Muscle of leg (tissue), 11 donors: ENCODE results near the gene PRKAG2. TPM values are rescaled to one million over a fixed set of nuclear protein-coding genes. Genes with fewer than 3 reads are reported as not detected.

Experiments
- DNase-seq: peaks from one replicate; pipeline ENCODE4 v3.0.0; 2013
- H3K27ac ChIP-seq: one replicate; pipeline ENCODE4 v1.5.1; 2013; ENCODE audit warnings: mild to moderate bottlenecking, low read length, control low read depth
- H3K27me3 ChIP-seq: one replicate; pipeline ENCODE4 v1.6.1; 2013; ENCODE audit warnings: low read length; ENCODE audit not compliant: control insufficient read depth, insufficient read depth
- H3K36me3 ChIP-seq: one replicate; pipeline ENCODE4 v1.6.1; 2013; ENCODE audit warnings: low read length; ENCODE audit not compliant: control insufficient read depth, insufficient read depth
- H3K4me1 ChIP-seq: one replicate; pipeline ENCODE4 v1.6.1; 2013; ENCODE audit warnings: low read length; ENCODE audit not compliant: control insufficient read depth, insufficient read depth
- H3K4me3 ChIP-seq: one replicate; pipeline ENCODE4 v1.5.1; 2013; ENCODE audit warnings: low read length, control low read depth
- H3K9me3 ChIP-seq: replicated peaks from 2 replicates; pipeline ENCODE4 v1.6.1; 2013; ENCODE audit warnings: low read depth, low read length; ENCODE audit not compliant: control insufficient read depth
- WGBS: methylation state at CpG from one replicate; pipeline ENCODE4 v1.1.5; 2013; ENCODE audit warnings: missing lambda C conversion rate; ENCODE audit not compliant: insufficient coverage; 5-methylcytosine and 5-hydroxymethylcytosine counted together
- polyA plus RNA-seq, 8 donors: library from polyadenylated mRNA; unstranded; fragments of 120-200 nt; gene quantifications; one replicate each; pipeline versions ENCODE4 v1.2.1 to v1.2.3, GENCODE V29; 2013; ENCODE audit warnings: inconsistent platforms in 1 of 8, low replicate concordance in 1 of 8; ENCODE audit not compliant: insufficient read length in 8 of 8, insufficient read depth in 1 of 8
- total RNA-seq: library from RNA; stranded (reverse); fragments of 120-200 nt; gene quantifications from one replicate; pipeline ENCODE4 v1.2.4, GENCODE V29; 2013

PRKAG2 gene
- total and polyA plus RNA-seq, 9 donors = 3.9 to 16.4 (median 11.2) TPM

DNA sequence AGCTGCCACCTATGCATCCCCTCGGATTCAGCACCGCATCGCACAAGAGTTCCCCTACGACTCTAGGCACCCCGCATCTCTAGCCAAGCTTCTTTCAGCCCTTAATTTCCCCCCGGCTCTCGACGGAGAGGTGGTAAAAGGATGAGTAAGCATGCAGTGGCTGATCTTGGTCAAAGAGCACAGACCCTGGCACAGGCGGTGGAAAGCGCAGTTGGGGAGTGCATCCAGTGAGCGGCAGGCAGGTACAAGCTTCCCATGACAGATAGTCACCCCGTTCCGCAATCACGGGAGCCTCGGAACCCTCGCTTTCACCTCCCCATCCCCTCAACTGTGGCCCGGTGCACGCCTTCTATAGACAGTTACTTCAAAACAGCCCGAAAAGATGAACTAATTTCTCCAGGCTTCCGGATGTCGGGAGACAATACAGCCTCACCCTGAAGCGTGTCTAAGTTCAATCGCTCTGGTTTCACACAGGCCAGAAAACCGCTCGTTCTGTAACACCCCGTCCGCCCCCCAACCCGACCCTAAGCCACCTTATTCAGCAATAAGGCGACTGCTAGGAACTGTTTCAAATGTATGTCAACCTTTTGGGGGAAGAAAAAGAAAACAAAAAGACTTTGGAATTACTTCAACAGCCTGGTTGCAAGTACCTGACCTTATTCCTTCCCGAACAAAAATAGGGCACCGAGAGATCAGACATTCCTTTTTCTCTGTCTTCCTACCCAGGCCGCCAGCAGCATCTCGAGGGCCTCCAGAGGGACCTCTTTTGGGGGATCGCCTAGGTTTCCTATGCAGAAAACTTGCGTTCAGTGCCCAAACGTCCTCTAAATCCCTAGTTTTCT, 358.6 kb downstream of the PRKAG2 start:
- H3K27me3 ChIP-seq = no peaks in the 10 kb centered on the region
- no peaks in the 10 kb centered on the region for H3K36me3 ChIP-seq
- H3K4me1 ChIP-seq = peaks cover 21% of the 10 kb centered on the region
- peaks cover 2% of the 10 kb centered on the region for H3K9me3 ChIP-seq
- DNase-seq = peak; percentile 69
- WGBS = under 1% methylated on average over 23 of the region's 36 CpGs
- peak overlapping the region; percentile 76 for H3K4me3 ChIP-seq
- peak overlapping the region; percentile 92 for H3K27ac ChIP-seq

DNA sequence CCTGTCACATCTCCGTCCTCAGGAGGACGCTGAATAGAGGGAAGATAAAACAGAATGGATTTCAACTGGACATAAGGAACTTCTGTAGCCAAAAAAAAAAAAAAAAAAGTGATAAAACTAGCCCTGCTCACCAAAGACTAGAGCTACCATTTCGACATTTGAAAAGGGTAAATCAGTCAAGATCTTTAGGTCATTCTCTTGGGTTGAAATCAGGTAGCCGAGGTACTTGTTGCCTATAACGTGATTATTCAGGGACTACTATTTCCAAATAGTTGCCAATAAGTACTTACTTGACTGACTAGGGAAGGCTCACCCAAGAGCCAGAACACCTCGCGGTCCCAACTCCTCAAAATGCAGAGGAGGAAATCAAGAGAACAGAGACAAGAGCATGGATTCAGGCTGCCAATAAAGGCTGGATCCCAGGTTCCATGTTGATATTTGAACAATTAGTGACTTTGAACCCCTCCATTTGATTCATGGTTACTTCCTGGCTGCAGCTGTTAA, 359.3 kb downstream of the PRKAG2 start:
- peaks cover 2% of the 10 kb centered on the region for H3K9me3 ChIP-seq
- H3K27ac ChIP-seq = peak overlapping the region; percentile 92
- H3K27me3 ChIP-seq = no peaks in the 10 kb centered on the region
- H3K4me1 ChIP-seq = peaks cover 21% of the 10 kb centered on the region
- H3K36me3 ChIP-seq = no peaks in the 10 kb centered on the region
- no peak for DNase-seq
- WGBS = no CpG with 5 or more reads among the region's 7 CpGs
- peak overlapping the region; percentile 76 for H3K4me3 ChIP-seq

DNA sequence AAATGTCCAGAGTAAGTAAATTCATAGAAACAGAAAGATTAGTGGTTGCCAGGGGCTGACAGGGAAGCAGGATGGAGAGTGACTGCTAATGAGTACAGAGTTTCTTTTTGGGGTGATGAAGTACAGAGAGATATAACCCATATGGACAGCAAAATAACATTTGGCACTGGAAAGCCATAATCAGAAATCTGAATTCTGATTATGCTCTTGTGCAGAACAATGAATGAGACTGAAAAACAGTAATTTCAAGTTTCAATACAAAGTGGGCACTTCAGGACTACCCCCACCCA, 361.7 kb downstream of the PRKAG2 start:
- peaks cover 2% of the 10 kb centered on the region for H3K9me3 ChIP-seq
- H3K4me1 ChIP-seq = peaks cover 14% of the 10 kb centered on the region
- H3K4me3 ChIP-seq = no peak overlapping the region
- DNase-seq = no peak
- no peaks in the 10 kb centered on the region for H3K36me3 ChIP-seq
- H3K27me3 ChIP-seq = no peaks in the 10 kb centered on the region
- no peak overlapping the region for H3K27ac ChIP-seq

DNA sequence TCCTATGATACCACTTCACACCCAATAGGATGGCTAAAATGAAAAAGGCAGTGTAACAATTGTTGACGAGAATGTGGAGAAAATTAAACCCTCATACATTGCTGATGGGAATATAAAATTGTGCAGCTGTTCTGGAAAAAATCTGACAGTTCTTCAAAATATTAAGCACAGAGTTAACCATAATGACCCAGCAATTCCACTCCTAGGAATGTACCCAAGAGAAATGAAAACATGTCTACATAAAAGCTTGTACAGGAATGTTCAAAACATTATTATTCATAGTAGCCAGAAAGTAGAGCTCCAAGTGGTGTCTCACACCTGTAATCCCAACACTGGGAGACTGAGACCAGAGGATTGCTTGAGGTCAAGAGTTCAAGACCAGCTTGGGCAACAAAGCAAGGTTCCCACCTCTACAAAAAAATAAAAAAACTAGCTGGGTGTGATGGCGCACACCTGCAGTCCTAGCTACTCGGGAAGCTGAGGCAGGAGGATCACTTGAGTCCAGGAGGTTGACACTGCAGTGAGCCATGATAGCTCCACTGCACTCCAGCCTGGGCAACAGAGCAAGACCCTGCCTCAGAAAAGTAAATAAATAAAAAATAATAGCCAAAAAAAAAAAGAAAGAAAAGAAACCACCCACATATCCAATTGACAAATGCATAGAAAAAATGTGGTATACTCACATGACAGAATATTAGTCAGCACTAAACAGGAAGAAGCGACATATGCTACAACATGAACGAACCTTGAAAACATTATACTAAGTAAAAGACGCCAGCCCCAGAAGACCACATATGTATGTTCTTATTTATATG, 362.2 kb downstream of the PRKAG2 start:
- H3K4me3 ChIP-seq = no peak overlapping the region
- H3K27ac ChIP-seq = no peak overlapping the region
- H3K27me3 ChIP-seq = no peaks in the 10 kb centered on the region
- no peak for DNase-seq
- H3K9me3 ChIP-seq = peaks cover 2% of the 10 kb centered on the region
- WGBS = no CpG with 5 or more reads among the region's 6 CpGs
- H3K4me1 ChIP-seq = peaks cover 12% of the 10 kb centered on the region
- H3K36me3 ChIP-seq = no peaks in the 10 kb centered on the region

DNA sequence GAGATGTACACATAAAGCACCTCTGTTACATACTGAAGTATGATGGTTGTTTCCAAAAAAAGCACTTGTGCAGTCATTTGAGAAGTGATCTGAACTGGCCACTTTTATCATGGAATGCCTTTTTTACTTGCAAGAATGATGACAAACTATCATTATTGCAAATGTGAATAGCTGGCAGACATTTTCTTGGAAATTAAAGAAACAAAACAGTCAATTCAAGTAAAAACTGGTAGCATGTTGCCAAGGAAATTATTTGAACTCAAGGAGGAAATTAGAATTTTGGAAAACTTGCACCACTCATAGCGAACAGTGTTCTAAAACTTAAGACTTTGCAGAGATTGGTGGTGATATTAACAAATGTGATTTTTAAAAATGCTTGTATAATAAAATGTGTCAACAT, 363.8 kb downstream of the PRKAG2 start:
- Histone ChIP-seq H3K36me3 (no peaks in the 10 kb centered on the region), H3K4me1 (peaks cover 15% of the 10 kb centered on the region), H3K9me3 (peaks cover 2% of the 10 kb centered on the region), H3K27me3 (no peaks in the 10 kb centered on the region), H3K4me3 (no peak overlapping the region), H3K27ac (no peak overlapping the region)
- WGBS = no CpG with 5 or more reads among the region's 1 CpG
- DNase-seq = no peak

DNA sequence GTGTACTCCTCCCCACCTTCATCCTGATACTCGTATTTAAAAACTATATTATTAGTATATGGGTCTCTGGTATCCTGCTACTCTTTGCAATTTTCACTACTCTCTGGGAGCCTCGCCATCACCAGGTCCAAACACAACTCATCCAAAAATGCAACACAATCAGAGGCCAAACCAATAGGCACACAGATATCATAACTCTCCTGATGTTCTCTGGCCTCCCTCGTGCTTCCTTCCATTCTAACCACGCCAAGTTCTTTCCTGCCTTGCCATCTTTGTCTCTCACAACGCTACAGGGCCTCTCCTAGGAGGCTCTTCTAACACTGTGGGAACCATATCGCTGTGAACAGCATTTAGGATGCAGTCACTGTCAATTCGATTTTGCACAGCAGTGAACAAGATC, 364.6 kb downstream of the PRKAG2 start:
- Histone ChIP-seq H3K4me3 (no peak overlapping the region), H3K27ac (no peak overlapping the region), H3K9me3 (peaks cover 2% of the 10 kb centered on the region), H3K4me1 (peaks cover 8% of the 10 kb centered on the region), H3K27me3 (no peaks in the 10 kb centered on the region), H3K36me3 (no peaks in the 10 kb centered on the region)
- WGBS = 69% methylated on average over 6 of the region's 7 CpGs
- DNase-seq = peak; percentile 48

DNA sequence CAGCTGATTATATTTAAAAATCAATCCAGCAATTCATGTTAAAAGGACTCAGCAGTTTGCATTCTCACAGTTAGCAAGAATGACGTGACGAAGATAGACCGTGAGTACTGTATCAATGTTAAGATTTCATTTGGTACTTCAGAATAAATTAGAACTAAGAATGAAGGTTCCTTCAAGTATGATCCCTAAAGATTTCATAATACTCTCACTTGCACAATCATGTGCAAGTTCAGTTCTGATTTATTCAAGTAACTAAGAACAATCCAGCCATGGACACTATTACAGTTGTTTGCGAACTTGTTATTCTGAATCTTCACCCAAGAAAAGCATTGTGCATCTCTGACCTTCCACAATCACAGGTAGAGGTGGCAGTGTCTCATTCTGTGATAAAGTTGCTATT, 365.0 kb downstream of the PRKAG2 start:
- Histone ChIP-seq H3K4me1 (peaks cover 7% of the 10 kb centered on the region), H3K36me3 (no peaks in the 10 kb centered on the region), H3K27me3 (no peaks in the 10 kb centered on the region), H3K4me3 (no peak overlapping the region), H3K27ac (no peak overlapping the region), H3K9me3 (peaks cover 2% of the 10 kb centered on the region)
- DNase-seq = no peak
- WGBS = no CpG with 5 or more reads among the region's 4 CpGs

DNA sequence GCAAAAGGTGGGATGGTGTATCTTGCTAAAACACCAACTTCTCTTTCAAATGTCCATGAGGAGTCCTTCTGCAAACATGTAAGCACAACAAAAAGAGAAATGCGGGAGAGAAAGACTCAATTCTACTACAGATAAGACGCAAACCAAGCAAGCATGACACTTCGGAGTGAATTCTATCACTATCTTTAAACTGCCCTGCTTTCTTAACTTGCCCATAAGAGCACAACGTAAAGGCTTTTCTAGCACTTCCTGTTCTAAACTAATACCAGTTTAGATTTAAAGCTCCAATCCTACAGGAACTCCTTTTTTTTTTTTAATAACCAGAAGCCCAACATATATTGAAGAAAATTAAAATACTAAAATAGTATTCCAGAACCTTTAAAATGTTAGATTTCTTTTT, 365.6 kb downstream of the PRKAG2 start:
- peaks cover 2% of the 10 kb centered on the region for H3K9me3 ChIP-seq
- H3K36me3 ChIP-seq = no peaks in the 10 kb centered on the region
- DNase-seq = no peak
- H3K27me3 ChIP-seq = no peaks in the 10 kb centered on the region
- H3K27ac ChIP-seq = no peak overlapping the region
- H3K4me1 ChIP-seq = peaks cover 10% of the 10 kb centered on the region
- WGBS = no CpG with 5 or more reads among the region's 4 CpGs
- no peak overlapping the region for H3K4me3 ChIP-seq

DNA sequence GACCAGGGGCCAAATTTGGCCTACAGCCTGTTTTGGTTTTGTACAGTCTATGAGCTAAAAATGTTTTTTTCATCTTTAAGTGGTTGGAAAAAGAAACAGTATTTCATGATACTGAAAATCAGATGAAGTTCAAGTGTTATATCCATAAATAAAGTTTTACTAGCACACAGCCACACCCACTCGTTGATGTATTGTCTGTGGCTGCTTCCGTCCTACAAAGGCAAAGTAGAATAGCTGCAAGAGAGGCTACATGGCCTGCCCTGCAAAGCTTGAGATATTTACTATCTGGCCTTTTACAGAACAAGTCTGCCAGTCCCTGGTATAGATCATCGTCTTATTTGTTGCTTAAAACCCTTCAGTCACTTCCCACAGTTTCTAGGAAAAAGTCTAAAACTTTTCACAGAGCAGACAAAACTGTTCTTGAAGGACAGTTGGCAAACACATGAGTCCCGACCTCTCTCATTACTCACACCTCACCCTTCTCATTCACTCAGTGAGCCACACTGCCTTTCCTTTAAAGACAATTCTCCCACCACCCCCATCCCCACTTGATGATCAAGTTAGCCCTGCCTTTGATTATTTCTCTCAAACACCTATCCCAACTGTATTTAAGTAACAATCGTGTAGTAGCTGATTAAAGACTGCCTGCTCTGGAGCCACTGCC, 367.1 kb downstream of the PRKAG2 start:
- Histone ChIP-seq H3K27me3 (no peaks in the 10 kb centered on the region), H3K4me3 (no peak overlapping the region), H3K27ac (no peak overlapping the region), H3K4me1 (peaks cover 10% of the 10 kb centered on the region), H3K36me3 (no peaks in the 10 kb centered on the region), H3K9me3 (peaks cover 2% of the 10 kb centered on the region)
- WGBS = 88% methylated on average over 5 of the region's 5 CpGs
- no peak for DNase-seq

DNA sequence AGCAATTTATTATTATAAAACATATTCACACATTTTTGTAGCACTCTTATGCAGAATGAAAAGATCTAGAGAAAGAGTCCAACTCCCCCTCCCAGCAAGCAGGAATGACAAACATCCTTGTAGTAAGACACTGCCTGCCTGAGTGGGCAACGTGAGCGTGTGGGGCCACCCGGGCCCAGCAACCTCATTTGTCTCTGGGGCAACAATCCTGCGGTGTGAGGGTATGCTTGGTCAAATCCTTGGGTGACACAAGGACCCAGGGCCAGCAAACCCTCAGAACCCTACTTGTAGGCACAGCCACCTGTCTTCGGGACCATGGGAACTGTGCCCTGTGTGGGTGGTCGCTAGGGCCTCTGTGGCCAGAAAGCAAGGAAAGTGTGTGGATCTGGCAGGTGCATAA, 367.9 kb downstream of the PRKAG2 start:
- 92% methylated on average over 5 of the region's 6 CpGs for WGBS
- Histone ChIP-seq H3K9me3 (no peaks in the 10 kb centered on the region), H3K27ac (no peak overlapping the region), H3K27me3 (no peaks in the 10 kb centered on the region), H3K36me3 (no peaks in the 10 kb centered on the region), H3K4me3 (no peak overlapping the region), H3K4me1 (peaks cover 10% of the 10 kb centered on the region)
- no peak for DNase-seq
